GM18873 (cell line): ENCODE results near the gene KRTAP1-1.
"Not testable (repeated sequence)": the region's sequence is repeated elsewhere in the genome, so short reads cannot be mapped to it uniquely, and the experiment has no call there.

ENCODE experiments used
- ATAC-seq: cut with Tn5 transposase; IDR thresholded peaks from one replicate; pipeline ENCODE4 v1.9.1; 2021; ENCODE audit warnings: mild to moderate bottlenecking, moderate library complexity, moderate number of reproducible peaks; ENCODE audit not compliant: unreplicated experiment, low FRiP score

The KRTAP1-1 gene, protein sequence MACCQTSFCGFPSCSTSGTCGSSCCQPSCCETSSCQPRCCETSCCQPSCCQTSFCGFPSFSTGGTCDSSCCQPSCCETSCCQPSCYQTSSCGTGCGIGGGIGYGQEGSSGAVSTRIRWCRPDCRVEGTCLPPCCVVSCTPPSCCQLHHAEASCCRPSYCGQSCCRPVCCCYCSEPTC

DNA sequence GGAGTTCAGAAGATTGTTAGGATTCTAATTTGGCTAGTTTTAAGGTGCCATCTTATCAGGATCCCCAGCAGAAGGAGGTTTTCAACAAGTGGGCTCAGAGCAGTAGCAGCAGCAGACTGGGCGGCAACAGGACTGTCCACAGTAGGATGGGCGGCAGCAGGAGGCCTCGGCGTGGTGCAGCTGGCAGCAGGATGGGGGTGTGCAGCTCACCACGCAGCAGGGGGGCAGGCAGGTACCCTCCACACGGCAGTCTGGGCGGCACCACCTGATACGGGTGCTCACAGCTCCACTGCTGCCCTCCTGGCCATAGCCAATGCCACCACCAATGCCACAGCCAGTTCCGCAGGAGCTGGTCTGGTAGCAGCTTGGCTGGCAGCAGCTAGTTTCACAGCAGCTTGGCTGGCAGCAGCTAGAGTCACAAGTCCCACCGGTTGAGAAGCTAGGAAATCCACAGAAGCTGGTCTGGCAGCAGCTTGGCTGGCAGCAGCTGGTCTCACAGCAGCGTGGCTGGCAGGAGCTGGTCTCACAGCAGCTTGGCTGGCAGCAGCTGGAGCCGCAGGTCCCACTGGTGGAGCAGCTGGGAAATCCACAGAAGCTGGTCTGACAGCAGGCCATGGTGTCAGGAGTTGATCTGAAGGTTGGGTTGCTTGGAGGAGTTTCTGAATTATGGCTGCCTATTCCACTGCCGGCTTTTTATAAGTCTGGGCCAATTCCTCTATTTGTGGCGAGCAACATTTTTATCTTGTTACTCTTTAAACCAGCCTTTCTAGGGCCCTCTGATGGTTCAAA lies at the start of gene KRTAP1-1:
TSS of gene KRTAP1-1 (minus strand) at position 668 of the 789 bp plus-strand sequence. CDS start at position 615, 53 bp downstream.
- ATAC-seq, result not testable (repeated sequence)

DNA sequence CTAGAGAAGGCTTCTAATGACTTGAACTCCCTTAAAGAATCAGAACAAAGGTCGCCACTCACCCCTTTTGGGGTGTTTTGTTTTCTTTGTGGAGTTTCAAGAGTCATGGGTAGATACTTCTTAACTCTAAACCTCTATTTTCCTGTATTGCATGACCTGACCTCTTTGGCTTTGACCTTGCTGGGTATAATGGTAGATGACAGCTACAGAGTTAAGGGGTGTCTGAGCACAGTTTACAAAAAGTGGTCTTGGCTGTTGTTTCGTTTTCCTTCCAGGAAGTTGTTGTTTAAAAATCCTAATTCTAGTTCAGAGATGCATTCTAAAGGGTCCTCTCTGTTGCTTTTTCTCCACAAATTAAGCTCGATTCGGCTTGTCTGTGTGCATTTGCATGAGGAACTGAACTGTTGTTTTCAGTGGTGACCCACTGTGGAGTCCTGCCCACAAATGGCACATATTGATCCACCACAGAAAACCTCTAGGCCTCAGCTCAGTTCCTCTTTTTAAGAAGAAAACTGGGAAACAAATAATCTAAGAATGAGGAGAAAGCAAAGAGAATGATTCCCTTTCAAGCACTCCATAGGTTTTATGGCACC lies 47.6 kb upstream of the KRTAP1-1 start:
- ATAC-seq, result not testable (repeated sequence)

- ATAC-seq, result not testable (repeated sequence)
Observed at GRCh38 chr17:41084100-41084856, 43.0 kb upstream of the KRTAP1-1 start, which contains the start of gene KRTAP4-7. TSS of gene KRTAP4-7 (plus strand) at chr17:41084150. CDS start at chr17:41084207, 57 bp downstream.

DNA sequence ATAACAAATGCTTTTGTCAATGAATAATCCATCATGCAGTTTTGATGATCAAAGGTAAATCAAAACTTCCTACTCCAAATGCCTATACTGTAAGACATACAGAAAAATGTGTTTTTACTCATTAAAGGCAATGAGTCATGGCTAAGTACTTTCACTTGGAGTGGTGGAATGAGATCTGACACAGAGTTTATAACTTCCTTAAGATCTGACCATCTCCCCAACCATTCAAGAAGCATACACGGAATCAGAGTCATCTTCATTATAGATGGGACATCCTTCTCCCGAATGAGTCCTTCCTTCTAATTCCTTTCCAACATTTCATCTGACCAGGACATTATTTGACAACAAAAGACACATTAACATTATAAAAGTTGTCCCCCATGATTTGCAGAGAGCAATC lies 42.2 kb upstream of the KRTAP1-1 start:
- not testable (repeated sequence) for ATAC-seq

- ATAC-seq, result no peak
Observed at GRCh38 chr17:41082626-41083025, 41.4 kb upstream of the KRTAP1-1 start.

DNA sequence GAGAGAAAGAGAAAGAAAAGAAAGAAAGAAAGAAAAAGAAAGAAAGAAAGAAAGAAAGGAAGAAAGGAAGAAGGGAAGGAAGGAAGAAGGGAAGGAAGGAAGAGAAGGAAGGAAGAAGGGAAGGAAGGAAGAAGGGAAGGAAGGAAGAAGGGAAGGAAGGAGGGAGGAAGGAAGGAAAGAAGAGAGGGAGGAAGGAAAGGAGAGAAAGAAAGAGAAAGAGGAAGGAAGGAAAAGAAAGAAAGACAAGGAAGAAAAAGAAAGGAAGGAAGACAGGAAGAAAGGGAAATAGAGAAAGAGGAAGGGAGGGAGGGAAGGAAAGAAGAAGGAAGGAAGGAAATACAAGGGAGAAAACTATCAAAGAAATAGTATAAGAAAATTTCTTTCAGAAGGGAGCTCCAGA lies 35.5 kb upstream of the KRTAP1-1 start:
- no peak for ATAC-seq

GRCh38 chr17:41073676-41074075 lies 32.4 kb upstream of the KRTAP1-1 start:
- ATAC-seq, result no peak

DNA sequence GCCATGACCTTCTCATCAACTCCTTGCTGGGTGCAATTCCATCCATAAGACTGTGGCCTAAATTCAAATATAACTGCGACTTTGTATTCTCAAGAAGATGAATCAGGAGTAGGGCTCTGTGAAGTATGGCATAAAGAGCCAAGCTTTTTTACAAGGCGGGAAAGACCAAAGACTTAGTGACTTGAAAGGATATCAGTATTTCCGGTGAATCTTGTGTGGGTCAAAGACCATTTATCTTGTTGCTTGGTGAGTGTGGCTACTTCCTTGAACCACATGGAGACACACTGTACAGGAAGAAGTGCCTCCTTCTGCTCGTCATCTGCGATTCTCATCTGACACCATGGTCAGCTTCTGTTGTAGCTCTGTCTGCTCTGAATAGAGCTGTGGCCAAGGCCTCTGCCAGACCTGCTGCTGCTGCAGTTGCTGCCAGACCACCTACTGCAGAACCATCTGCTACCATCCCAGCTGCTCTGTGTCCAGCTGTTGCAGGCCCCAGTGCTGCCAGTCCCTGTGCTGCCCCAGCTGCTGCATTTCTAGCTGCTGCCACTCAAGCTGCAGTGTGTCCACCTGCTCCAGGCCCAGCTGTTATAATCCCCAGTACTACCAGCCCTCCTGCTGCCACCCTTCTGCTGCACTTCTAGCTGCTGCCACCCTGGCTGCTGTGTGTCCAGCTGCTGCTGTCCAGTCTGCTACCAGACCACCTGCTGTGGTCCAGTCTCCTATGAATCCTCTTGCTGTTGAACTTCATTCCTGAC lies 30.5 kb upstream of the KRTAP1-1 start:
- no peak for ATAC-seq

DNA sequence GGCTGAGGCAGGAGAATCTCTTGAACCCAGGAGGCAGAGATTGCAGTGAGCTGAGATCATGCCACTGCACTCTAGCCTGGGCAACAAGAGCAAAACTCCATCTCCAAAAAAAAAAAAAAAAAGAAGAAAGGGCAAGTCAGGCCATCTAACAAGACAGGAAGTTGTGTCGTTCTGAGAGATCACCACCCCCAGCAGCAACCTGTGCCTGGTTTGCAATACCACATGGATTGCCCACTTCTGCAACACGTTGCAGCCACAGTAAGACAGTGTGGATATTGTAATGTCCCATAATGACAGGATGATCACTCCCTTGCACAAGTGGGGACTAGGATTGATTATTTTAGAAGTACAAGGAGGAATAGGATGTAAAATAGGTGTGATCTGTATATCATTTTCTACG lies 27.8 kb upstream of the KRTAP1-1 start:
- ATAC-seq, result no peak

DNA sequence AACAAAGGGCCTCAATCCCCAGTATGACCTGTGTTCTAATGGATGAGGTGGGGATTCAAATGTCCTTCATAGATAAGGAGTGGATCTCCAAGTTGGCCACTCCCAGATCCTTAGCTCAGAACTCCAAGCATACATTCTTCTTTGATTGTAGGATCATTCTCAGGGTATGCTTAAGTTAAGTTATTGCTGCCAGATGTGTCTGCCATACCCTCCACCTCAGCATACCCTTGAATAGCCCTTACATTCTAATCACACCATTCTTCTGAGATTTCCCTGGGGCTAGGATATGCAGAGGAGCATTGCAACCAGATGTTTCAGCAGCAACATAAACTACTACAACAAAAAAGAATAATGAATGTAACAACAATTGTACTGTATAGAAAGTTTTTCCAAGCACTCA lies 26.0 kb upstream of the KRTAP1-1 start:
- ATAC-seq, result no peak

DNA sequence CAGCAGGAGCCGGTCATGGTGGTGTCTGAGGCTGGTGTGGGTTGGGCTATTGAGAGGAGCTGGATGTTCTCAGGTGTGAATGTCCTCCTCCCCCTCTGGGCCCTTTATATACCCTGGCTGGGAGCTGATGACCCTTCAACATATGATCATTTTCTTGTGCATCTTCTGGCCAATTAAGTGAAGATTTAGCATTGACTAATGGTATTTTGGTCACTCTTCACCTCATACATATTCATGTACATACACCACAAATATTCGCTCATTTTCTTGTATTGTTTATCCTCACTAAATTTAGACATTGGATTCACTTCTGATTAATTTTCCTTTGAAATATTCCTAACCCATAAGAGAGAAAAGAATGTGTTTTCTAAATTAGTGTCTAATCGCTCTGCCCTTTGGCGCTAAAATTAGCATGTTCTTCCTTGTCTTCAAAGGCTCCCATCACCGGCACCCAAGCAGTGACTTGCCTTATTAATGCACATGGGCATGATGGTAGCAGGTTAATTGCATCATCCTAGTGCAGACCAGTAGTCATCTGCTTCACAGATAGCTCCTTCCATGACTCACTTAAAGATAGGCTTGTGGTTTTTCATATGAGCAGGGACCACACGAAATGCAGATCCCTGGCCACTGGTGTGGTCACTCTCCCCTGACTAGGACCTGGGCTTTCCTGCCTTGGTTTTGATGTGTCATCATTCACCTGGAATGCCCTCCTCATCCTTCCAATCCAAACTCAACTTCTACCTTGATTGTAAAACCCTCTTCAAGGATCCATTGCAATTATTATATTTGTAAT lies 24.8 kb upstream of the KRTAP1-1 start, which contains the start of gene KRTAP2-4:
TSS of gene KRTAP2-4 (minus strand) at position 51 of the 796 bp plus-strand sequence. CDS start at position 17, 34 bp downstream.
- ATAC-seq, result no peak

GRCh38 chr17:41065016-41065689 lies 23.9 kb upstream of the KRTAP1-1 start:
- ATAC-seq, result not testable (repeated sequence)

- no peak for ATAC-seq
Observed at GRCh38 chr17:41064301-41064700, 23.1 kb upstream of the KRTAP1-1 start.

- no peak for ATAC-seq
Observed at GRCh38 chr17:41063449-41063848, 22.2 kb upstream of the KRTAP1-1 start.

DNA sequence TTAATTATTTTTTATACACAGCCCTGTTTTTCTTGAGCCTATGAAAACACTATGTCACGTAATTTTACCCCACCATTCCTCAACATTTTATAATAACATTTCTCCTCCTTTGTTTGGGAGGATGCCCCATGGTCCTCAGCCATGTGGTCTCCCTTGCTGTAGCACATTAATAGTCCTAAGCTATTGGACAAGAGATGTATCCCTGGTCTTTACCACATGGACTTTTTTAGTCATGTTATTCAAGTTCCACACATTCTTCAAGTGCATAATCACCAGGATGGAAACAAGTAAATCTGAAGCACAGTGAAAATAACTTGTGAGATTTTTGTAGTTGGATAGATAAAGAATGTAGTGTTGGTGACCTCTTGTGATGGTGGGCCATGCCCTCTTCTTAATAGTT lies 20.7 kb upstream of the KRTAP1-1 start:
- no peak for ATAC-seq

GRCh38 chr17:41060052-41060604 lies 18.9 kb upstream of the KRTAP1-1 start, which contains the start of gene KRTAP2-3:
TSS of gene KRTAP2-3 (minus strand) at chr17:41060114. CDS start at chr17:41060050, 64 bp downstream.
- ATAC-seq, result no peak

- not testable (repeated sequence) for ATAC-seq
Observed at GRCh38 chr17:41059276-41060051, 18.2 kb upstream of the KRTAP1-1 start.
